ENCODE data around the gene AP4S1.
"Not testable (repeated sequence)": the region's sequence is repeated elsewhere in the genome, so short reads cannot be mapped to it uniquely, and the experiment has no call there.

DNA sequence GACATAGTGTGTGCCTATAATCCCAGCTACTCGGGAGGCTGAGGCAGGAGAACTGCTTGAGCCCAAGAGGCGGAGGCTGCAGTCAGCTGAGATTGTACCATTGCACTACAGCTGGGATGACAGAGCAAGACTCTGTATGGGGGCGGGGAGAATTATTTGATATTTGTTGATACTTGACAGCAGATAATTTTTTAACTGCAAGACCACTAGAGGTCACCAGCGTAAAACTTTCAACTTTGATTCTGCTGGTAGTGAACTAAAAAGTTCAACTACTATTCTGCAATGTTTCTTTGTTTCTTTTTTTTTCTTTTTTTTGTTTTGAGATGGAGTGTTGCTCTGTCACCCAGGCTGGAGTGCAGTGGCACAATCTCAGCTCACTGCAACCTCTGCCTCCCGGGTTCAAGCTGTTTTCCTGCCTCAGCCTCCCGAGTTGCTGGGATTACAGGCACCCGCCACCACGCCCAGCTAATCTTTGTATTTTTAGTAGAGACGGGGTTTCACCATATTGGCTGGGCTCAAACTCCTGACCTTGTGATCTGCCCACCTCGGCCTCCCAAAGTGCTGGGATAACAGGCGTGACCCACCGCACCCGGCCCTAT is 45.2 kb upstream of the AP4S1 start:
- TF ChIP-seq, protein P1, sequence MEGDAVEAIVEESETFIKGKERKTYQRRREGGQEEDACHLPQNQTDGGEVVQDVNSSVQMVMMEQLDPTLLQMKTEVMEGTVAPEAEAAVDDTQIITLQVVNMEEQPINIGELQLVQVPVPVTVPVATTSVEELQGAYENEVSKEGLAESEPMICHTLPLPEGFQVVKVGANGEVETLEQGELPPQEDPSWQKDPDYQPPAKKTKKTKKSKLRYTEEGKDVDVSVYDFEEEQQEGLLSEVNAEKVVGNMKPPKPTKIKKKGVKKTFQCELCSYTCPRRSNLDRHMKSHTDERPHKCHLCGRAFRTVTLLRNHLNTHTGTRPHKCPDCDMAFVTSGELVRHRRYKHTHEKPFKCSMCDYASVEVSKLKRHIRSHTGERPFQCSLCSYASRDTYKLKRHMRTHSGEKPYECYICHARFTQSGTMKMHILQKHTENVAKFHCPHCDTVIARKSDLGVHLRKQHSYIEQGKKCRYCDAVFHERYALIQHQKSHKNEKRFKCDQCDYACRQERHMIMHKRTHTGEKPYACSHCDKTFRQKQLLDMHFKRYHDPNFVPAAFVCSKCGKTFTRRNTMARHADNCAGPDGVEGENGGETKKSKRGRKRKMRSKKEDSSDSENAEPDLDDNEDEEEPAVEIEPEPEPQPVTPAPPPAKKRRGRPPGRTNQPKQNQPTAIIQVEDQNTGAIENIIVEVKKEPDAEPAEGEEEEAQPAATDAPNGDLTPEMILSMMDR (IDR thresholded peaks at IDR 0.05): peak in 5 of 6 experiments; percentile 27 to 78 (median 74)
- TF ChIP-seq POLR2A (IDR thresholded peaks at IDR 0.05): not testable (repeated sequence)
